SK-N-SH treated with all-trans-retinoic acid at 6 μM for 48 hours (cell line): Measurements from ENCODE around the gene PHLDA1.

Experiments used
- BACH2 ChIP-seq: fragments of 250-450 bp; sonication (Bioruptor Pico); IDR thresholded peaks from 2 replicates; pipeline ENCODE4 v1.9.0; 2021; ENCODE audit warnings: mild to moderate bottlenecking, borderline replicate concordance
- CREB5 ChIP-seq: fragments of 250-450 bp; sonication (Bioruptor Pico); IDR thresholded peaks from 2 replicates; pipeline ENCODE4 v1.5.1; 2020; ENCODE audit warnings: low read depth, mild to moderate bottlenecking, moderate library complexity
- GLIS3 ChIP-seq: fragments of 250-450 bp; sonication (Bioruptor Pico); IDR thresholded peaks from 2 replicates; pipeline ENCODE4 v1.5.0; 2020; ENCODE audit warnings: mild to moderate bottlenecking, moderate library complexity
- ISL1 ChIP-seq: fragments of 250-450 bp; sonication (Bioruptor Pico); IDR thresholded peaks from 2 replicates; pipeline ENCODE4 v2.1.2; 2022; ENCODE audit warnings: mild to moderate bottlenecking, moderate library complexity
- PATZ1 ChIP-seq: fragments of 250-450 bp; sonication (Bioruptor Pico); IDR thresholded peaks from 2 replicates; pipeline ENCODE4 v1.8.0; 2020; ENCODE audit warnings: mild to moderate bottlenecking, moderate library complexity, borderline replicate concordance
- POU6F1 ChIP-seq: fragments of 250-450 bp; sonication (Bioruptor Pico); IDR thresholded peaks from 2 replicates; pipeline ENCODE4 v1.8.0; 2021; ENCODE audit warnings: low read depth, mild to moderate bottlenecking, moderate library complexity, borderline replicate concordance
- PPARA ChIP-seq: fragments of 250-450 bp; sonication (Bioruptor Pico); IDR thresholded peaks from 2 replicates; pipeline ENCODE4 v1.5.0; 2020; ENCODE audit warnings: mild to moderate bottlenecking, borderline replicate concordance
- RARB ChIP-seq: fragments of 250-450 bp; sonication (Bioruptor Pico); IDR thresholded peaks from 2 replicates; pipeline ENCODE4 v1.8.0; 2021; ENCODE audit warnings: mild to moderate bottlenecking, moderate library complexity
- TSHZ2 ChIP-seq: fragments of 250-450 bp; sonication (Bioruptor Pico); IDR thresholded peaks from 2 replicates; pipeline ENCODE4 v1.5.0; 2020; ENCODE audit warnings: mild to moderate bottlenecking, moderate library complexity
- ZNF565 ChIP-seq: fragments of 450-650 bp; formaldehyde crosslinking; conservative IDR thresholded peaks from 2 replicates; pipeline ENCODE4 v1.5.0; 2020; ENCODE audit warnings: low read depth, mild to moderate bottlenecking, moderate library complexity
- ZNF8 ChIP-seq: fragments of 450-650 bp; formaldehyde crosslinking; IDR thresholded peaks from 2 replicates; pipeline ENCODE4 v1.5.0; 2020; ENCODE audit warnings: mild to moderate bottlenecking, moderate library complexity

- no peak for TF ChIP-seq GLIS3 (CRISPR knock-in tag)
- TF ChIP-seq PATZ1: no peak
- peak; percentile 67 for TF ChIP-seq ISL1 (CRISPR knock-in tag)
- TF ChIP-seq POU6F1: no peak
- no peak for TF ChIP-seq PPARA (CRISPR knock-in tag)
- TF ChIP-seq BACH2: no peak
- TF ChIP-seq CREB5 (CRISPR knock-in tag): no peak
- no peak for TF ChIP-seq ZNF565 (CRISPR knock-in tag)
- TF ChIP-seq ZNF8: no peak
- TF ChIP-seq RARB (CRISPR knock-in tag): no peak
- no peak for TF ChIP-seq TSHZ2 (CRISPR knock-in tag)
Measured at GRCh38 chr12:76002598-76003354, 28.8 kb downstream of the PHLDA1 start.
